Measurements from ENCODE around the gene MEGF10. TPM values are rescaled to one million over a fixed set of nuclear protein-coding genes. Genes with fewer than 3 reads are reported as not detected.

The MEGF10 gene
- polyA plus RNA-seq, 3 donors = not detected

GRCh38 chr5:127452626-127453025 is 162.0 kb downstream of the MEGF10 start:
- no peak for TF ChIP-seq CTCF (IDR thresholded peaks at IDR 0.05)
- DNase-seq = no peak
- no peaks in the 10 kb centered on the region for H3K9me3 Mint-ChIP-seq
- WGBS (ENCODE audit: insufficient coverage) = 78% methylated on average over 3 of the region's 4 CpGs
- Histone ChIP-seq H4K20me1 (ENCODE audit: insufficient read depth, low read length) (no peaks in the 10 kb centered on the region), H3K4me3 (replicated peaks in 1 of 3; ENCODE audit: low read depth in 2 of 3, low read length in 3 of 3) (no peak overlapping the region), H3K4me1 (ENCODE audit: control insufficient read depth in 1 of 2, insufficient read depth in 2 of 2, low read length in 2 of 2) (no peaks in the 10 kb centered on the region), H3K9ac (ENCODE audit: insufficient read depth, low read length, poor library complexity, severe bottlenecking) (no peak overlapping the region), H3K4me2 (replicated peaks; ENCODE audit: extremely low read depth, low read length, poor library complexity, severe bottlenecking) (no peak overlapping the region), H3K27ac (ENCODE audit: low read depth in 1 of 2, low read length in 2 of 2) (no peak overlapping the region), H3K79me2 (ENCODE audit: insufficient read depth, low read length) (no peaks in the 10 kb centered on the region), H3K27me3 (ENCODE audit: control insufficient read depth in 2 of 2, insufficient read depth in 2 of 2, low read length in 2 of 2) (no peaks in the 10 kb centered on the region), H2AFZ (ENCODE audit: insufficient read depth, low read depth, low read length, poor library complexity, severe bottlenecking) (no peak overlapping the region), H3K9me3 (replicated peaks in 1 of 2; ENCODE audit: control insufficient read depth in 1 of 2, insufficient read depth in 1 of 2, low read length in 2 of 2) (no peaks in the 10 kb centered on the region), H3K36me3 (replicated peaks in 1 of 2; ENCODE audit: control insufficient read depth in 1 of 2, insufficient read depth in 2 of 2, low read length in 2 of 2) (no peaks in the 10 kb centered on the region)
- H3K4me1 Mint-ChIP-seq = no peaks in the 10 kb centered on the region
- intact Hi-C loops (cut with micrococcal nuclease) = no loop called here
- H3K4me3 Mint-ChIP-seq = no peak overlapping the region
- H3K27ac Mint-ChIP-seq = no peak overlapping the region
- peaks cover 1 to 3% (median 2%) of the 10 kb centered on the region in 3 donors for H3K27me3 Mint-ChIP-seq (ENCODE audit: low read depth in 3 of 3)
- H3K36me3 Mint-ChIP-seq = no peaks in the 10 kb centered on the region

- H3K4me1 ChIP-seq (ENCODE audit: control insufficient read depth in 1 of 2, insufficient read depth in 2 of 2, low read length in 2 of 2) = no peaks in the 10 kb centered on the region
- no peak overlapping the region for H3K9ac ChIP-seq (ENCODE audit: insufficient read depth, low read length, poor library complexity, severe bottlenecking)
- no peaks in the 10 kb centered on the region for H3K9me3 Mint-ChIP-seq
- H2AFZ ChIP-seq (ENCODE audit: insufficient read depth, low read depth, low read length, poor library complexity, severe bottlenecking) = no peak overlapping the region
- no peaks in the 10 kb centered on the region for H3K79me2 ChIP-seq (ENCODE audit: insufficient read depth, low read length)
- H3K27ac ChIP-seq (ENCODE audit: low read depth in 1 of 2, low read length in 2 of 2) = no peak overlapping the region
- no peaks in the 10 kb centered on the region for H3K4me1 Mint-ChIP-seq
- H3K4me3 ChIP-seq (replicated peaks in 1 of 3; ENCODE audit: low read depth in 2 of 3, low read length in 3 of 3) = no peak overlapping the region
- H4K20me1 ChIP-seq (ENCODE audit: insufficient read depth, low read length) = no peaks in the 10 kb centered on the region
- H3K27ac Mint-ChIP-seq = no peak overlapping the region
- intact Hi-C loops (cut with micrococcal nuclease) = no loop called here
- H3K36me3 ChIP-seq (replicated peaks in 1 of 2; ENCODE audit: control insufficient read depth in 1 of 2, insufficient read depth in 2 of 2, low read length in 2 of 2) = no peaks in the 10 kb centered on the region
- peaks cover 0 to 2% (median 0%) of the 10 kb centered on the region in 3 donors for H3K27me3 Mint-ChIP-seq (ENCODE audit: low read depth in 3 of 3)
- WGBS (ENCODE audit: insufficient coverage) = 17% methylated on average over 1 of the region's 2 CpGs
- no peak overlapping the region for H3K4me3 Mint-ChIP-seq
- H3K27me3 ChIP-seq (ENCODE audit: control insufficient read depth in 2 of 2, insufficient read depth in 2 of 2, low read length in 2 of 2) = no peaks in the 10 kb centered on the region
- DNase-seq = no peak
- TF ChIP-seq CTCF (IDR thresholded peaks at IDR 0.05) = no peak
- H3K4me2 ChIP-seq (replicated peaks; ENCODE audit: extremely low read depth, low read length, poor library complexity, severe bottlenecking) = no peak overlapping the region
- no peaks in the 10 kb centered on the region for H3K36me3 Mint-ChIP-seq
- no peaks in the 10 kb centered on the region for H3K9me3 ChIP-seq (replicated peaks in 1 of 2; ENCODE audit: control insufficient read depth in 1 of 2, insufficient read depth in 1 of 2, low read length in 2 of 2)
These were observed 180.6 kb downstream of the MEGF10 start for GRCh38 chr5:127471211-127471610.
